Endometrial microvascular endothelial cells (primary cell): ENCODE measurements around the gene PCSK4. TPM values are rescaled to one million over a fixed set of nuclear protein-coding genes. Genes with fewer than 3 reads are reported as not detected.

Source experiments
- in situ Hi-C: cut with HindIII; loops from 2 replicates; pipeline ENCODE4 v1.10.0; 2017; ENCODE audit warnings: low sequenced_read_pairs, low pct_unique_long_range_greater_than_20kb; ENCODE audit errors: inconsistent ontology term
- total RNA-seq: library from RNA; depleted of rRNA; stranded (reverse); fragments of >200 nt; gene quantifications from one replicate; pipeline ENCODE4 v1.2.3, GENCODE V29; 2015; ENCODE audit errors: inconsistent ontology term

The PCSK4 gene
- total RNA-seq, 1 donor from 2014 or later: not detected

- in situ Hi-C loops: no loop called here
Observed at GRCh38 chr19:1475751-1476437, 14.3 kb downstream of the PCSK4 start.

GRCh38 chr19:1474765-1475351 lies 15.3 kb downstream of the PCSK4 start:
- in situ Hi-C loops: no loop called here

DNA sequence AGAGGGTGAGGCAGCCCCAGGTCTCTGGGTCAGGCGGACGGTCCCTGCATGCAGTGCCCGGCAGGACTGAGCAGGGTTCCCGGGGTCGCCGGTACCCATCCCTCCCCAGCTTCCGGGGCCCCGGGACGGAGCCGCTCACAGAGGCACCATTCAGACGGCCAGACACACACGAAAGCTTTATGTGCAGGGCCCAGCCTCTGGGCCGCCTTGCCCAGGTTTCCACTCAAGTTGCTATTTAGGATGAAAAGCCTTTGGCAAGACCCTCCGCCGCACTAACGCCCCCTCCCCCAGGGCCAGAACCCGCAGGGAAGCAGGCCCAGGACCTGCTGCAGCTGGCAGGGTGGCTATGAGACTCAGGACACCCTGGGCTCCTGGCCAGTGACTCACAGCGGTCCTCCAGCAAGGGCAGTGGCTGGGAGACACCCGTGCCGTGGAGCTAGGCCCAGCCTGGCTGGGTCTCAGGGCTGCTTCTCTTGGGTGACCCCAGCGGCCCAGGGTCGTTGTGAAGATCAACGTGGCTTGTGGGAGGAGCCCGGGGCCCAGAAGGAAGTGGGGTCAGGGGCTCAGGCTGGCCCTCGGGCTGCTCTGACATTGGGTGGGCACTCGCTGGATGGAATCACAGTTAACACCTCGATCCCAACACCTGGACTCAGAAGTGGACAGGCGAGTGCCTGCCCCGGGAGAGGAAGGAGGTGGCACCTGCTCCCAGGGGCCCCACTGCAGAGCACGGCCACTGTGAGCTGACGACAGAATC lies 16.0 kb downstream of the PCSK4 start:
- in situ Hi-C loops: no loop called here

DNA sequence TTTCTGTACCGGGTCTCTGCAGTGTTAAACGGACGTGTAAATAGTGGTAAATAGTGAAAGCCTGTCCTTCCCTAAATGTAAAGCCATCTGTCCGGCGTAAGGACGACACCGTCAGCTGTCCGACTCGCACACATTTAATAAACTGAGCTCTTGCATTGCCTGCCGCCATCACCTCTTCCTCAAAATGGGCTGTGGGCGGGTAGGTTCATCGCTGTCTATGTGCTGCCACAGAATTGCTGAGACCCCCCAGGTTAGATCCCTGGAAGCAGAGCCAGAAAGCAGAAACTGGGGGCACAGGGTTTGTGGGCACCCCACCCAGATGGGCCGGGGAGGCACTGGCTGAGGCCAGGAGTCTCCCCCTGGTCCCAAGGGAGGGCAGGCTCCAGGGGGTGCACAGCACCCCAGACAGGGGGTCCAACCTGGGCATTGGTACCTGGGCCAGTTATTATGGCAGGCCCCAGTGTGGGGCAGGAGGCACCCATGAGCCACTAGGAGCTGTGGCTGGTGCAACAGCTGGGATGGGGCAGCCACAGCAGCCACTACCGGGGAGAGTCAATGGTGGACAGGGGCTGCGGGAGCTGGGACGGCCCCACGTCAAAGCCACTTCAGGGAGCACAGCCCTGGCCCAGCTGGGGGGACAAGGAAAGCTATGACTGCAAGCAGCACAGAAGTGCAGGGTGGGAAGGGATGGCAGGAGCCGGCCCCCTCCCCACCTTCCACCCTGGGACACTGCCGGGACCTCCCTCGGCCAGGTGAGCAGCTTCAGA lies 16.9 kb downstream of the PCSK4 start:
- in situ Hi-C loops: no loop called here

DNA sequence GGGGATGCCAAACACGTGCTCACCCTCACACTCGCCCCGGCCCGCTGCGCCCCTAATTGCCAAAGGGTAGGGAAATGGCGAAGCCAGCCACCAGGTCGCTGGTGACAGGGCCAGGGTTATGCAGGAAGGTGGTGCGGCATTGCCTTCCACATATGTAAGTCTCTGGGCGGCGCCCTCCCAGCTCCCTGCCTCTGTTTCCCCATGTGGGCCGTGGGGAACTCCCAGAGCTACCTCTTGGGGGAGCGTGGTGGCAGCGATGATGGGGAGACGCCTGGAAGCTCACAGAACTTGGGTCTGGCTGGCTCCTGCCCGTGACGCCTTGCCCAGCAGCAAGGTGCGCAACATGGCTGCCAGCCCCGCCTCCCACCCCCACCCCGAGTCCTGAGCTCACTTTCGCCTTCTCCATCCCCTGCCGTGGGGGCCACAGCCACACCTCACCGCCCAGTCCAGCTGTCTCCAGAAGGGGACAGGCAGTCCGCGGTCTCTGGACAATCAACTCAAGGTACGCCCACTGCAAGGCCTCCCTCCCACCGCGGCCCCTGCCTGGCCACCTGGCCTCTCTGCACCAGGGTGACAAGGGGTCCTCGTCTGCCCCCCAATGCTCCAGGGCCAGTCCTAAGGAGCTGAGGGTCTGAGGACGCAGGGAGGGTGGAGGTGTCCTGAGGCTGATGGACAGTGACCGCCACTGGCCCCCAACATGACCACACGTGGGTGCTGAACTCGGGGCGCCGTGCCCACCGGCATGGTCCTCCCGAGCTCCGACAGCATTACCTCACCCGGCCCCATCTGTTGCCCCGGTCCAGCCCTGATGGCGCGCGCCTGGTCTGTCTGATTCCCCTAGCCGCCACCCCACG lies 17.7 kb downstream of the PCSK4 start:
- in situ Hi-C loops: no loop called here

DNA sequence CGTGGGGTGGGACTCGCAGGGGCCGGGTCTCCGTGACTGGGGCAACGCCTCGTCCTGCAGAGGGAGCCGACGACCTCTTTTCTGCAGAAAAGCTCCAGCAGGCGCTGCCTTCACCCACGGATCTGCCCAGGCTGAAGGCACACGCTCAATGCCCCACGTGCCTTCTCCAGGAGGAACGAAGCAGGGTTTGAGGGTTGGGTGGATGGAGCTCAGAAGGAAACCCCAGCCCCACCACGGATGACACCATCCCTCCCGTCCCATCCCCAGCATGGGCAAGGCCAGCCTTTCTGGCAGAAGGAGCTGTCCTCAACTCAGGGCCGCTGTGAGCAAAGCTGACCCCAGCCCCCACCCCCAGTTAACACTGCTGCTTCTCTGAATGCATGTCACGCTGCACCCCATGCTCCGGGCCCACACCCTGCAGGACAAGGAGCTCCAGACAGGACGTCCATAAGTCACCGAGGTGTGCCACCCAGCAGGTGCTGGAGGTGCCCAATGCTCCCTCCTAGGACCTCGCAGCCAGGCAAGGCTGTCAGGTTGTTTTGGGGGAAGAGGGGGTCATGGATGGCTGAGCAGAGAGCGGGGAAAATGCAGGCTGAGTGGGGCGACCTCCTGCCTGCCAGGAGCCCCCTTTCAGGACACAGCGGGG lies 18.5 kb downstream of the PCSK4 start:
- in situ Hi-C loops: no loop called here

GRCh38 chr19:1471010-1471514 lies 19.1 kb downstream of the PCSK4 start:
- in situ Hi-C loops: no loop called here

GRCh38 chr19:1470305-1471009 lies 19.7 kb downstream of the PCSK4 start:
- in situ Hi-C loops: no loop called here

DNA sequence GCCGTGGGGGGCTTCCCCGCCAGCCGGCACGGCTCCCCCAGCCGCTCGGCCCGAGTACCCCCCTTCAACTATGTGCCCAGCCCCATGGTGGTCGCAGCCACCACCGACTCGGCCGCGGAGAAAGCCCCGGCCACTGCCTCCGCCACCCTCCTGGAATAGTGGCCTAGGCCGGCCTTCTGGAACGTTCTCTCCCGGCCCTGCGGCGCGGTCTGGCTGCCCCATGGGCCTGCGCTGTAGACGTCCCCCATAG lies 20.2 kb downstream of the PCSK4 start:
- in situ Hi-C loops: no loop called here

- in situ Hi-C loops: no loop called here
Observed at GRCh38 chr19:1469255-1470054, 20.7 kb downstream of the PCSK4 start.

GRCh38 chr19:1468821-1469254 lies 21.3 kb downstream of the PCSK4 start:
- in situ Hi-C loops: no loop called here

- in situ Hi-C loops: no loop called here
Observed at GRCh38 chr19:1468274-1468820, 21.8 kb downstream of the PCSK4 start.

DNA sequence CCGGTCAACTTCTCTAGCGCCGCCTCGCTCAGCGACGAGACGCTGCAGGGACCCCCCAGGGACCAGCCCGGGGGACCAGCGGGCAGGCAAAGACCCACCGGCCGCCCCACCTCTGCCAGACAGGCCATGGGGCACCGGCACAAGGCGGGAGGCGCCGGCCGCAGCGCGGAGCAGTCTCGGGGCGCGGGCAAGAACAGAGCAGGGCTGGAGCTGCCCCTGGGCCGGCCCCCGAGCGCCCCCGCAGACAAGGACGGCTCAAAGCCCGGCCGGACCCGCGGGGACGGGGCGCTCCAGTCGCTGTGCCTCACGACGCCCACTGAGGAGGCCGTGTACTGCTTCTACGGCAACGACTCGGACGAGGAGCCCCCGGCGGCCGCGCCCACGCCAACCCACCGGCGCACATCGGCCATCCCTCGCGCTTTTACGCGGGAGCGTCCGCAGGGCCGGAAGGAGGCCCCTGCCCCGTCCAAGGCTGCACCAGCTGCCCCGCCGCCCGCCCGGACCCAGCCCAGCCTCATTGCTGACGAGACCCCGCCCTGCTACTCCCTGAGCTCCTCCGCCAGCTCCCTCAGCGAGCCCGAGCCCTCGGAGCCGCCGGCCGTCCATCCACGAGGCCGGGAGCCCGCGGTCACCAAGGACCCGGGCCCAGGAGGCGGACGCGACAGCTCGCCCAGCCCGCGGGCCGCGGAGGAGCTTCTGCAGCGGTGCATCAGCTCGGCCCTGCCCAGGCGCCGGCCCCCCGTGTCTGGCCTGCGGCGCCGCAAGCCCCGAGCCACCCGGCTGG lies 22.5 kb downstream of the PCSK4 start:
- in situ Hi-C loops: no loop called here

DNA sequence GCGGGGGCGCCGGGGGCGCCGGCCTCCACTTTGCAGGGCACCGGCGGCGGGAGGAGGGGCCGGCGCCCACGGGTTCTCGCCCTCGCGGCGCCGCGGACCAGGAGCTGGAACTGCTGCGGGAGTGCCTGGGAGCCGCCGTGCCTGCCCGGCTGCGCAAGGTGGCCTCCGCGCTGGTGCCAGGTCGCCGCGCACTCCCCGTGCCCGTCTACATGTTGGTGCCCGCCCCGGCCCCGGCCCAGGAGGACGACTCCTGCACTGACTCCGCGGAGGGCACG lies 23.0 kb downstream of the PCSK4 start:
- in situ Hi-C loops: no loop called here

GRCh38 chr19:1466461-1467214 lies 23.5 kb downstream of the PCSK4 start:
- in situ Hi-C loops: no loop called here
